Ascending aorta (tissue), 2 donors: ENCODE data around the gene ETNK2. TPM values are rescaled to one million over a fixed set of nuclear protein-coding genes. Genes with fewer than 3 reads are reported as not detected.

Source experiments
- DNase-seq, 2 donors: peaks; one replicate each; pipeline ENCODE4 v3.0.0-alpha.2; 2019; ENCODE audit warnings: low spot score in 2 of 2
- H3K27ac ChIP-seq, 2 donors: fragments of 200-600 bp; sonication (generic); one replicate each; pipeline ENCODE4 v1.5.1; 2016 to 2017; ENCODE audit warnings: mild to moderate bottlenecking in 1 of 2
- H3K27me3 ChIP-seq: fragments of 200-600 bp; sonication (generic); one replicate; pipeline ENCODE4 v1.5.1; 2017
- H3K36me3 ChIP-seq, 2 donors: fragments of 200-600 bp; sonication (generic); one replicate each; pipeline ENCODE4 v1.5.1; 2016
- H3K4me1 ChIP-seq, 2 donors: fragments of 200-600 bp; sonication (generic); one replicate each; pipeline ENCODE4 v1.5.1; 2016 to 2017; ENCODE audit warnings: mild to moderate bottlenecking in 1 of 2
- H3K4me3 ChIP-seq, 2 donors: fragments of 200-600 bp; sonication (generic); one replicate each; pipeline ENCODE4 v1.5.1; 2016 to 2017; ENCODE audit warnings: mild to moderate bottlenecking in 1 of 2
- H3K9me3 ChIP-seq, 2 donors: fragments of 200-600 bp; sonication (generic); one replicate each; pipeline ENCODE4 v1.5.1; 2016
- intact Hi-C: fragments of 100-400 bp; cut with DNase I; formaldehyde crosslinking; loops from one replicate; pipeline ENCODE4 v1.15.1; 2023
- total RNA-seq: library from RNA; depleted of rRNA; stranded (reverse); fragments of >200 nt; gene quantifications from one replicate; pipeline ENCODE4 v1.1.0, GENCODE V29; 2016
- TF ChIP-seq, protein P1 (sequence below), 3 experiments: fragments of 200-600 bp in 2 of 3; fragments of 450-650 bp in 1 of 3; sonication (generic) in 2 of 3; IDR thresholded peaks; one replicate each; pipeline ENCODE4 v1.5.1; 2016 to 2019; ENCODE audit warnings: antibody characterized with exemption in 3 of 3, mild to moderate bottlenecking in 1 of 3, moderate library complexity in 1 of 3

ETNK2 gene
- total RNA-seq, 1 donor from 2014 or later: 22.0 TPM

- Histone ChIP-seq H3K9me3 (no peaks in the 10 kb centered on the region), H3K27me3 (no peaks in the 10 kb centered on the region), H3K36me3 (peaks cover 34 to 77% of the 10 kb centered on the region in 2 donors), H3K27ac (no peak overlapping the region), H3K4me1 (no peaks in the 10 kb centered on the region), H3K4me3 (no peak overlapping the region)
- intact Hi-C loops: no loop called here
- no peak for DNase-seq
- TF ChIP-seq, protein P1, sequence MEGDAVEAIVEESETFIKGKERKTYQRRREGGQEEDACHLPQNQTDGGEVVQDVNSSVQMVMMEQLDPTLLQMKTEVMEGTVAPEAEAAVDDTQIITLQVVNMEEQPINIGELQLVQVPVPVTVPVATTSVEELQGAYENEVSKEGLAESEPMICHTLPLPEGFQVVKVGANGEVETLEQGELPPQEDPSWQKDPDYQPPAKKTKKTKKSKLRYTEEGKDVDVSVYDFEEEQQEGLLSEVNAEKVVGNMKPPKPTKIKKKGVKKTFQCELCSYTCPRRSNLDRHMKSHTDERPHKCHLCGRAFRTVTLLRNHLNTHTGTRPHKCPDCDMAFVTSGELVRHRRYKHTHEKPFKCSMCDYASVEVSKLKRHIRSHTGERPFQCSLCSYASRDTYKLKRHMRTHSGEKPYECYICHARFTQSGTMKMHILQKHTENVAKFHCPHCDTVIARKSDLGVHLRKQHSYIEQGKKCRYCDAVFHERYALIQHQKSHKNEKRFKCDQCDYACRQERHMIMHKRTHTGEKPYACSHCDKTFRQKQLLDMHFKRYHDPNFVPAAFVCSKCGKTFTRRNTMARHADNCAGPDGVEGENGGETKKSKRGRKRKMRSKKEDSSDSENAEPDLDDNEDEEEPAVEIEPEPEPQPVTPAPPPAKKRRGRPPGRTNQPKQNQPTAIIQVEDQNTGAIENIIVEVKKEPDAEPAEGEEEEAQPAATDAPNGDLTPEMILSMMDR (IDR thresholded peaks at IDR 0.05): no peak
These were observed 12.8 kb downstream of the ETNK2 start for GRCh38 chr1:204139088-204139487.

DNA sequence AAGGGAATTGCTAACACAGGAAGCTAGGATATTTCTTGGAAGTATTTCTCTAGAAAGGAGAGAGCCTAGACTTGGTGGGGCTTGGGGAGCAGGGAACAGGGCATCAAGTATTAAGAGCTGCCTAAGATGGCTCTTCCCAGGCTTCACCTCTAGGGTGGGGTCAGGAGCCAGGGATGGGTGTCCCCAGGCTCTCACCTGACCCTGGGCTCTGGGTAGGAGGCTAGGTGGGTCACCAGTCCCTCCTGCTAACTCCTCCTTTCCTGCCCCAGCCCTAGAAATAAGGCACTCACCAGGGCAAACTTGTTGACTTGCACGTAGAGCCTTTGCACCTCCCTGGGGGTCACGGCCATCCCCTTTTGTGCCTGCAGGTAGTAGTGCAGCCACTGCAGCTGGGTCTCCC is 15.0 kb downstream of the ETNK2 start:
- TF ChIP-seq, protein P1 (IDR thresholded peaks at IDR 0.05): no peak
- H3K27me3 ChIP-seq: no peaks in the 10 kb centered on the region
- DNase-seq: no peak
- H3K4me3 ChIP-seq: no peak overlapping the region
- peaks cover 34 to 67% of the 10 kb centered on the region in 2 donors for H3K36me3 ChIP-seq
- no peaks in the 10 kb centered on the region for H3K9me3 ChIP-seq
- intact Hi-C loops: no loop called here
- H3K27ac ChIP-seq: no peak overlapping the region
- H3K4me1 ChIP-seq: no peaks in the 10 kb centered on the region

GRCh38 chr1:204134103-204134502 is 17.7 kb downstream of the ETNK2 start:
- TF ChIP-seq, protein P1 (IDR thresholded peaks at IDR 0.05): no peak
- intact Hi-C loops: no loop called here
- H3K4me1 ChIP-seq: peaks cover 0 to 10% of the 10 kb centered on the region in 2 donors
- H3K9me3 ChIP-seq: no peaks in the 10 kb centered on the region
- H3K36me3 ChIP-seq: peaks cover 24 to 44% of the 10 kb centered on the region in 2 donors
- H3K27me3 ChIP-seq: no peaks in the 10 kb centered on the region
- DNase-seq: no peak
- H3K4me3 ChIP-seq: no peak overlapping the region
- no peak overlapping the region for H3K27ac ChIP-seq

GRCh38 chr1:204132718-204133117 is 19.1 kb downstream of the ETNK2 start:
- Histone ChIP-seq H3K27ac (no peak overlapping the region), H3K4me1 (peaks cover 0 to 15% of the 10 kb centered on the region in 2 donors), H3K4me3 (no peak overlapping the region), H3K27me3 (no peaks in the 10 kb centered on the region), H3K36me3 (peaks cover 17 to 30% of the 10 kb centered on the region in 2 donors), H3K9me3 (no peaks in the 10 kb centered on the region)
- no peak for DNase-seq
- intact Hi-C loops: no loop called here
- TF ChIP-seq, protein P1 (IDR thresholded peaks at IDR 0.05): no peak

DNA sequence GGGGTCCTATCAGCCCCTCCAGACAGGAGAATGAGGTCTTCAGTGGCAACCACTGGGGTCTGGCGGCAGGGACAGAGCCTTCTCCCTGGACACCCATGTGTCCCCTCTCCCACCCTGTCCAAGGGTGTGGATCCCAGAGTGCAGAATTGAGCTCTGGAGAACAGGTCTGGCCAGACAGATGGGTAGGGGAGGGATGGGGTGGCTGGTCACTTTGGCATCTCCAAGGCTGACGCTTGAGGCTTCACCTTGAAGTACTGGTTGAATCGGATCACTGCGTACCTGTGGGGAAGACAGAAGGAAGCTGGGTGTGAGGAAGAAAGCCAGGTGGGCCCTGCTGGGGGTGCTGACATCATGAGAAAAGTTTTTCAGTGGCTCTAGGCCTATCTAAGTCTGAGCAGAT is 19.9 kb downstream of the ETNK2 start:
- TF ChIP-seq, protein P1 (IDR thresholded peaks at IDR 0.05): no peak
- intact Hi-C loops: no loop called here
- H3K36me3 ChIP-seq: peaks cover 9 to 26% of the 10 kb centered on the region in 2 donors

More for the DNA sequence above, 19.9 kb downstream of the ETNK2 start:
- no peak overlapping the region for H3K27ac ChIP-seq
- no peak for DNase-seq
- no peaks in the 10 kb centered on the region for H3K9me3 ChIP-seq
- peaks cover 0 to 21% of the 10 kb centered on the region in 2 donors for H3K4me1 ChIP-seq
- no peak overlapping the region for H3K4me3 ChIP-seq
- H3K27me3 ChIP-seq: no peaks in the 10 kb centered on the region
